Common myeloid progenitor, CD34-positive (primary cell): ENCODE measurements around the gene SLC38A10.

Source experiments
- CTCF ChIA-PET: fragments of 350-600 bp; sonication (Branson Sonifier 250); formaldehyde crosslinking; loops from one replicate; lab custom pipeline; 2021; ENCODE audit warnings: antibody characterized with exemption; lab: Charles Lee
- POLR2A ChIA-PET: fragments of 350-600 bp; sonication (Branson Sonifier 250); formaldehyde crosslinking; loops from one replicate; lab custom pipeline; 2021; ENCODE audit warnings: antibody characterized with exemption; lab: Charles Lee
- DNase-seq, 3 donors: peaks; one replicate each; pipeline versions ENCODE4 v3.0.0 to v3.0.0-alpha.2; 2013
- H3K27ac ChIP-seq, 2 experiments: 1 replicate in 1 of 2; 2 replicates in 1 of 2; pipeline ENCODE4 v1.7.0; 2013; ENCODE audit warnings: inconsistent platforms in 2 of 2, low read length in 2 of 2, mild to moderate bottlenecking in 2 of 2, low read depth in 1 of 2, moderate library complexity in 1 of 2; ENCODE audit not compliant: severe bottlenecking in 2 of 2, insufficient read depth in 1 of 2, poor library complexity in 1 of 2
- H3K27me3 ChIP-seq, 5 experiments: replicated peaks in 2 of 5; 1 replicate in 3 of 5; 2 replicates in 2 of 5; pipeline versions ENCODE4 v1.6.1 to v1.7.0; 2013; ENCODE audit warnings: low read length in 4 of 5, mild to moderate bottlenecking in 2 of 5, moderate library complexity in 2 of 5, inconsistent platforms in 1 of 5; ENCODE audit not compliant: insufficient read depth in 5 of 5, control insufficient read depth in 4 of 5
- H3K36me3 ChIP-seq, 4 experiments: 1 replicate in 2 of 4; 2 replicates in 2 of 4; pipeline versions ENCODE4 v1.6.1 to v1.7.0; 2013; ENCODE audit warnings: low read length in 3 of 4, control low read depth in 1 of 4, mild to moderate bottlenecking in 1 of 4; ENCODE audit not compliant: control insufficient read depth in 4 of 4, insufficient read depth in 4 of 4
- H3K4me1 ChIP-seq, 4 experiments: 1 replicate in 3 of 4; 2 replicates in 1 of 4; pipeline versions ENCODE4 v1.6.1 to v1.7.1; 2013; ENCODE audit warnings: low read length in 3 of 4, mild to moderate bottlenecking in 3 of 4, control low read depth in 1 of 4, inconsistent platforms in 1 of 4, moderate library complexity in 1 of 4; ENCODE audit not compliant: control insufficient read depth in 4 of 4, insufficient read depth in 4 of 4; ENCODE audit errors: control extremely low read depth in 1 of 4
- H3K4me3 ChIP-seq, 7 experiments: 1 replicate in 4 of 7; 2 replicates in 3 of 7; pipeline versions ENCODE4 v1.5.1 to v1.7.0; 2013; ENCODE audit warnings: mild to moderate bottlenecking in 7 of 7, low read length in 6 of 7, moderate library complexity in 6 of 7, inconsistent platforms in 2 of 7, low read depth in 2 of 7, control low read depth in 1 of 7; ENCODE audit not compliant: insufficient read depth in 4 of 7, control insufficient read depth in 1 of 7; ENCODE audit errors: extremely low read depth in 1 of 7
- H3K9me3 ChIP-seq, 5 experiments: 1 replicate in 4 of 5; 2 replicates in 1 of 5; pipeline versions ENCODE4 v1.6.1 to v1.7.1; 2013; ENCODE audit warnings: low read length in 4 of 5, mild to moderate bottlenecking in 2 of 5, inconsistent platforms in 1 of 5, low read depth in 1 of 5, moderate library complexity in 1 of 5; ENCODE audit not compliant: control insufficient read depth in 4 of 5, insufficient read depth in 2 of 5; ENCODE audit errors: control extremely low read depth in 1 of 5
- WGBS: methylation state at CpG from one replicate; pipeline ENCODE4 v1.1.5; 2013; ENCODE audit not compliant: insufficient coverage; 5-methylcytosine and 5-hydroxymethylcytosine counted together

The SLC38A10 gene

DNA sequence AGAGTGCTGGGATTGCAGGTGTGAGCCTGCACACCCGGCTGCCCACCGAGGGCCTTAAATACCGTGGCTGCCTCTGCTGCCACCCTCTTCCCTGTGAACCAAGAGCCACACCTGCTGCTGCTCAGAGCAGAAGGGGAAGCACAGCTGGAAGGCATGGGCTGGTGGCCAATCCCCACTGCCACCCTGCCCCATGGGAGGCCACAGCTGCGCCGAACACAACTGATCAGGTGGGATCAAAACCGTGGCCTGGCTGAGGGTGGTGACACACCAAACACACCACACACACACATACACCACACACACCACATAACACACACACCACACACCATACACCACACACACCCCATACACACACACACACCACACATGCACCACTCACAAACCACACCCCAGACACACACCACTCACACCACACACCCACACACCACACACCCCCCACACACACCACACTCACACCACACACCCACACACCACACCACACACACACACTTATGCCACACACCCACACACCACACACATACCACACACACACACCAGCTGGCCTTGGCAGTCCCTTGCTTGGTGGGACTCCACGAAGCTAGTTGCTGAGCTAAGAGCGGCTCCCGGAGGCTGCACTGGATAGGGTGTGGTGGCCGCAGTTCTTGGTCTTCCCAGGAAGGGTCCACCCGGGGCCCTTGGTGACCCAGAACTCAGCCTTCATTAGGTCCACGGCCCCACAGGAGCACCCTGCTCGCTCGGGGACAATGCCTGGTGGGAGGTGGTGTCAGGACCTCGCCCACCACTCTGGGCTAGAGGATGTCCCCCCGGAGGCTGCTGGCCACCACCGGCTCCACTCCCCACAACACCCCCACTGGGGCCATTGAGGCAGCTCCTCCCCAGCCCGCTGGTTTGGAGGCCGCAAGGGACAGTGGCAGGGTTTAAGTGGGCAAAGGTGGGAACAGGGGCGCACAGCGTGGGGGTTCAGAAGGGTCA lies 87.2 kb downstream of the SLC38A10 start:
- no peaks in the 10 kb centered on the region for H3K9me3 ChIP-seq
- POLR2A ChIA-PET, result no interaction called here
- no peak overlapping the region for H3K4me3 ChIP-seq
- 72% methylated on average over 18 of the region's 21 CpGs for WGBS
- CTCF ChIA-PET, result interaction anchor here (1.5 to 2.0 kb wide), 2 partner anchors 10 to 66 kb away, joined by 5 to 7 read pairs; no protein-coding TSS in a partner anchor
- DNase-seq, result peak; percentile 79 to 95 (median 92)
- peaks cover 3 to 35% (median 18%) of the 10 kb centered on the region in 4 experiments for H3K36me3 ChIP-seq
- peaks cover 0 to 24% (median 14%) of the 10 kb centered on the region in 4 experiments for H3K4me1 ChIP-seq
- H3K27me3 ChIP-seq, result no peaks in the 10 kb centered on the region
- H3K27ac ChIP-seq, result no peak overlapping the region

DNA sequence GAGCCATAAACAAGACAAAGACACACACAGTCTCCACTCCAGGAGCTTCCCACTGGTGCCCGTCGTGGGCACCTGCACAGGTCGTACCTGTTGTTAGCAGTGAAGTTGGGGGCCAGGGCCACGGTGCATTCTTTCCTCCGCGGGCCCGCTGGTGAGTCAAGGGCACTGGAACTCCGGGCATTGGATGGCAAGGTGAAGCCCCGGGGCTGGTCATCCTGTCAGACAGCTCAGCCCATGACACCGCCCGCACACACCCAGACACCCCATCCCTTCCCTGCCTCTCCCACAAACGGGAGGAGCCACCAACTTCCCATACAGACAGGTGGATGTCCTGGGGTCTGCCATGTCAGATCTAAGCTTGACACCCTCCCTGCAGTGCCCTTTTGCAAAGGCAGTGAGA lies 88.5 kb downstream of the SLC38A10 start:
- POLR2A ChIA-PET, result no interaction called here
- H3K4me1 ChIP-seq, result peaks cover 0 to 24% (median 14%) of the 10 kb centered on the region in 4 experiments
- no peak for DNase-seq
- 98% methylated on average over 7 of the region's 12 CpGs for WGBS
- no peak overlapping the region for H3K4me3 ChIP-seq
- H3K27ac ChIP-seq, result no peak overlapping the region
- CTCF ChIA-PET, result interaction anchor here (2.0 kb wide), 1 partner anchor 9 kb away, joined by 5 read pairs; no protein-coding TSS in a partner anchor
- no peaks in the 10 kb centered on the region for H3K9me3 ChIP-seq
- peaks cover 3 to 35% (median 22%) of the 10 kb centered on the region in 4 experiments for H3K36me3 ChIP-seq
- H3K27me3 ChIP-seq, result no peaks in the 10 kb centered on the region

DNA sequence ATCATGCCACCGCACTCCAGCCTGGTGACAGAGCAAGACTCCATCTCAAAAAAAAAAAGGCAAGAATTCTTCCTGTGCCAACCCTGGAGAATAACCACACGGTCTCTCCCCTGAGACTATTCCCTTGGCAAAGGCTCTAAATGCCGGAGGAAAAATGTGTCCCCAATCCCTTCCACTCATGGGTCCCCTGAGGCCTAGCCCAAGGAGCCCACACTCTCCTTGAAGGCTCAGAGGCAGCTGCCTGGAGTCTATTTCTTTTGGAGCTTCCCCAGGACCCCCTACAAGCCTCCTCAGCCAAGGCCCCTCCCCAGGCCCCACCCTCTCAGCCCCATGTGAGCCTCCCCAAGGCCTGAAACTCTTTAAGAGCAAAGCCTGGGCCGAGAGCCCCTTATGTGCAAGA lies 88.9 kb downstream of the SLC38A10 start:
- H3K9me3 ChIP-seq, result no peaks in the 10 kb centered on the region
- ChIA-PET POLR2A (no interaction called here), CTCF (interaction anchor here (0.7 to 2.0 kb wide), 3 partner anchors 8 to 63 kb away, joined by 3 to 9 read pairs (median 5); partner anchors contain the start of genes NDUFAF8 and TEPSIN)
- H3K4me3 ChIP-seq, result no peak overlapping the region
- peaks cover 0 to 20% (median 12%) of the 10 kb centered on the region in 4 experiments for H3K4me1 ChIP-seq
- H3K27me3 ChIP-seq, result no peaks in the 10 kb centered on the region
- H3K27ac ChIP-seq, result no peak overlapping the region
- 93% methylated on average over 3 of the region's 4 CpGs for WGBS
- H3K36me3 ChIP-seq, result peaks cover 3 to 35% (median 23%) of the 10 kb centered on the region in 4 experiments
- DNase-seq, result no peak

DNA sequence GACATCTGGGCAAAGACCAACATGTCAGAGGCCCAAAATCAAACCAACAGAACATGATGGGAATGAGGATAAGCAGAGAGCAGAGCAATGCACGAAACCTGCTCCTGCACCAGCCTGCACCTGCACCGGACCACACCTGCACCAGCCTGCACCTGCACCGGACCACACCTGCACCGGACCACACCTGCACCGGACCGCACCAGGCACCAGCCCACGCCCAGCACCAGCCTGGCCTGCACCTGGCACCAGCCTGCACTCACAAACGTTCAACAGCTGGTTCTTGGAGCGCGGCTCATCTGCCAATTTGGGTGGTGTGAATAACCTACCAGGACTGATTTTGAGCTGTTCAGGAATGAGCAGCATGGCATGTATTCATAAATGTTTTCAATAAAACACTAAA lies 90.5 kb downstream of the SLC38A10 start:
- Histone ChIP-seq H3K36me3 (peaks cover 3 to 32% (median 23%) of the 10 kb centered on the region in 4 experiments), H3K4me3 (no peak overlapping the region), H3K27ac (no peak overlapping the region), H3K4me1 (peaks cover 0 to 15% (median 7%) of the 10 kb centered on the region in 4 experiments), H3K27me3 (no peaks in the 10 kb centered on the region), H3K9me3 (no peaks in the 10 kb centered on the region)
- no peak for DNase-seq
- ChIA-PET POLR2A (no interaction called here), CTCF (interaction anchor here (1.2 to 8.2 kb wide), 4 partner anchors 22 to 63 kb away, joined by 3 to 60 read pairs (median 6); no protein-coding TSS in a partner anchor)
- WGBS, result 95% methylated on average over 4 of the region's 10 CpGs

DNA sequence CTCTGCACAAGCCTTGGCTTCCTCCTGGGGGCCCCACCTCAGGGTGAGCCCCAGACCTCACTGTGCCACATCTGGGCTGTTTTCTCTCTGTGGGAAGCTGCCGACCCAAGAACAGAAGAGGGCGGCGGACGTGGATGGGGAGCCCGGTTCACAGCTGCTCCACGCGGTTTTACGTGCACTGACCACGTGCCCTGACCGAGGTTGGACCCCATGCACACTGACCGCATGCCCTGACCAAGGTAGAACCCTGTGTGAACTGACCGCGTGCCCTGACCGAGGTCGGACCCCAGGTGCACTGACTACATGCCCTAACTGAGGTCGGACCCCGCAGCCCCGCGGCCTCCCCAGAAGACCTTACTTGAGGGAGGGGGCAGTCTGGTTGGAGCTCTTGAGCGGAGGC lies 92.0 kb downstream of the SLC38A10 start:
- no peak overlapping the region for H3K4me3 ChIP-seq
- no peak for DNase-seq
- 97% methylated on average over 20 of the region's 20 CpGs for WGBS
- POLR2A ChIA-PET, result no interaction called here
- H3K9me3 ChIP-seq, result no peaks in the 10 kb centered on the region
- peaks cover 3 to 45% (median 29%) of the 10 kb centered on the region in 4 experiments for H3K36me3 ChIP-seq
- no peak overlapping the region for H3K27ac ChIP-seq
- H3K27me3 ChIP-seq, result no peaks in the 10 kb centered on the region
- CTCF ChIA-PET, result interaction anchor here (1.4 to 8.2 kb wide), 2 partner anchors 57 to 61 kb away, joined by 4 to 60 read pairs; no protein-coding TSS in a partner anchor
- peaks cover 0 to 15% (median 7%) of the 10 kb centered on the region in 4 experiments for H3K4me1 ChIP-seq

DNA sequence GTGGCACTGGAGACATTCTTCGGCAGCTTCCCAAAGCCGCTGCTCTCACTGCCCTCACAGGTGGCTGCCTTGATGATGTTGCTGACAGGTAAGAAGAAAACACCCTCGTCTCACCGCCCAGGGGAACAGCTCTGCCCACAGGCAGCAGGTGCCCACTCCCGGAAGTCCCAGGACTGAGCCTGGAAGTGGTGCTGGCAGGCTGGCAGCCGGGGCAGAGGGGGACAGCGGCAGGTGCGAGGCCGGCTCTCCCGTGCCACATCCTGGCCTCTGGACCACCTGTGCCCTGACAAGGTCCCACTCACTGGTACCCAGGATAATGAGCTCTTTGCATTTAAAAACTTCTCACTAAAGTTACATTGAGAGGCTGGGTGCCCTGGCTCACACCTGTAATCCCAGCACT lies 92.8 kb downstream of the SLC38A10 start:
- H3K36me3 ChIP-seq, result peaks cover 3 to 51% (median 30%) of the 10 kb centered on the region in 4 experiments
- WGBS, result 98% methylated on average over 10 of the region's 10 CpGs
- no peaks in the 10 kb centered on the region for H3K27me3 ChIP-seq
- POLR2A ChIA-PET, result no interaction called here
- H3K9me3 ChIP-seq, result no peaks in the 10 kb centered on the region
- no peak overlapping the region for H3K27ac ChIP-seq
- H3K4me1 ChIP-seq, result peaks cover 0 to 13% (median 5%) of the 10 kb centered on the region in 4 experiments
- no peak for DNase-seq
- H3K4me3 ChIP-seq, result no peak overlapping the region
- CTCF ChIA-PET, result interaction anchor here (8.2 kb wide), 1 partner anchor 60 kb away, joined by 60 read pairs; no protein-coding TSS in a partner anchor
